Upper lobe of left lung (tissue), 4 donors: Measurements from ENCODE around the gene ADCY9.

Source experiments
- EP300 ChIP-seq, 4 donors: sonication (generic); formaldehyde crosslinking; IDR thresholded peaks; one replicate each; pipeline ENCODE4 v1.5.1; 2017; ENCODE audit warnings: antibody characterized with exemption in 4 of 4, control low read depth in 2 of 4
- POLR2A ChIP-seq, 4 donors: fragments of 450-650 bp; IDR thresholded peaks; one replicate each; pipeline ENCODE4 v1.5.1; 2016 to 2017; ENCODE audit warnings: antibody characterized with exemption in 4 of 4, mild to moderate bottlenecking in 2 of 4
- POLR2AphosphoS5 ChIP-seq, 2 donors: sonication (generic); formaldehyde crosslinking; IDR thresholded peaks; one replicate each; pipeline ENCODE4 v1.5.1; 2017; ENCODE audit warnings: antibody characterized with exemption in 2 of 2
- TF ChIP-seq, protein P1 (sequence below), 6 experiments: fragments of 450-650 bp in 4 of 6; fragments of 200-600 bp in 2 of 6; sonication (generic) in 2 of 6; IDR thresholded peaks; one replicate each; pipeline ENCODE4 v1.5.1; 2016 to 2019; ENCODE audit warnings: antibody characterized with exemption in 6 of 6

DNA sequence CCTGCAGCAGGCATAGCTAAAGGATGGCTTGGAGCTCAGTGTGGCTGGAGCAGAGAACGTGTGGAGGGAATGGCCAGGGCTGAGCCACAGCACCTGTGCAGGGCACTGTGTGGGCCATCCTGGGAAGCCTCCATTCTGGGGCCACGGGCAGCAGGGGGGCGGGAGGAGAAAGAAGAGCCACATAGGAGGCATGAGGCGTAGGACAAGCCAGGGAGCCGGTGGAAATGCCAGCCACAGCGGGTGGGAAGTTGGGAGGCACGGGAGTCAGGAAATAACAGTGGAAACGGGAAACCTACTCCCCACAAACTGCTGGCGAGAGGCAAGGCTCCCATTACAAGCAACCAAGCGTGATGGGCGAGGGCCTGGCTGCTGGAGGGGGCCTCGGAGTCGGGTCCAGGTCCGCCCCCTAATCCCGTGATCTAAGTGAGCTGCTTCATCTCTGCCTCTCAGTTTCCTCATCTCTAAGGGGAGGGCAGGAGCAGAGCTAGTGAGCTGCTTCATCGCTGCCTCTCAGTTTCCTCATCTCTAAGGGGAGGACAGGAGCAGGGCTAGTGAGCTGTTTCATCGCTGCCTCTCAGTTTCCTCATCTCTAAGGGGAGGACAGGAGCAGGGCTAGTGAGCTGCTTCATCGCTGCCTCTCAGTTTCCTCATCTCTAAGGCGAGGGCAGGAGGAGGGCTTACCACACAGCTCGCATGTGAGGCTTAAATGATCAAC is 104.9 kb downstream of the ADCY9 start:
- TF ChIP-seq POLR2A (IDR thresholded peaks at IDR 0.05): no peak
- TF ChIP-seq, protein P1, sequence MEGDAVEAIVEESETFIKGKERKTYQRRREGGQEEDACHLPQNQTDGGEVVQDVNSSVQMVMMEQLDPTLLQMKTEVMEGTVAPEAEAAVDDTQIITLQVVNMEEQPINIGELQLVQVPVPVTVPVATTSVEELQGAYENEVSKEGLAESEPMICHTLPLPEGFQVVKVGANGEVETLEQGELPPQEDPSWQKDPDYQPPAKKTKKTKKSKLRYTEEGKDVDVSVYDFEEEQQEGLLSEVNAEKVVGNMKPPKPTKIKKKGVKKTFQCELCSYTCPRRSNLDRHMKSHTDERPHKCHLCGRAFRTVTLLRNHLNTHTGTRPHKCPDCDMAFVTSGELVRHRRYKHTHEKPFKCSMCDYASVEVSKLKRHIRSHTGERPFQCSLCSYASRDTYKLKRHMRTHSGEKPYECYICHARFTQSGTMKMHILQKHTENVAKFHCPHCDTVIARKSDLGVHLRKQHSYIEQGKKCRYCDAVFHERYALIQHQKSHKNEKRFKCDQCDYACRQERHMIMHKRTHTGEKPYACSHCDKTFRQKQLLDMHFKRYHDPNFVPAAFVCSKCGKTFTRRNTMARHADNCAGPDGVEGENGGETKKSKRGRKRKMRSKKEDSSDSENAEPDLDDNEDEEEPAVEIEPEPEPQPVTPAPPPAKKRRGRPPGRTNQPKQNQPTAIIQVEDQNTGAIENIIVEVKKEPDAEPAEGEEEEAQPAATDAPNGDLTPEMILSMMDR (IDR thresholded peaks at IDR 0.05): no peak
- no peak for TF ChIP-seq POLR2AphosphoS5 (IDR thresholded peaks at IDR 0.05)
- no peak for TF ChIP-seq EP300 (IDR thresholded peaks at IDR 0.05)
